ENCODE results near the gene FERMT1. TPM values are rescaled to one million over a fixed set of nuclear protein-coding genes. Genes with fewer than 3 reads are reported as not detected.

The FERMT1 gene
- total RNA-seq, 1 donor from 2014 or later = 0.63 TPM

- peaks cover 20% of the 10 kb centered on the region for H3K9me3 ChIP-seq (replicated peaks)
- no peaks in the 10 kb centered on the region for H3K36me3 ChIP-seq
- TF ChIP-seq CTCF (IDR thresholded peaks at IDR 0.05; ENCODE audit: borderline replicate concordance) = no peak
- peaks cover 44% of the 10 kb centered on the region for H3K27me3 ChIP-seq (ENCODE audit: low read depth)
- no peaks in the 10 kb centered on the region for H3K4me1 ChIP-seq
- no peak overlapping the region for H3K27ac ChIP-seq (replicated peaks)
- intact Hi-C loops (cut with micrococcal nuclease) = no loop called here
- no peak for DNase-seq
- H3K4me3 ChIP-seq = no peak overlapping the region
Measured at GRCh38 chr20:6140947-6141346, 18.1 kb upstream of the FERMT1 start.

- H3K9me3 ChIP-seq (replicated peaks) = no peaks in the 10 kb centered on the region
- intact Hi-C loops (cut with micrococcal nuclease) = no loop called here
- no peak for TF ChIP-seq CTCF (IDR thresholded peaks at IDR 0.05; ENCODE audit: borderline replicate concordance)
- peaks cover 47% of the 10 kb centered on the region for H3K27me3 ChIP-seq (ENCODE audit: low read depth)
- no peak for DNase-seq
- no peak overlapping the region for H3K4me3 ChIP-seq
- no peaks in the 10 kb centered on the region for H3K4me1 ChIP-seq
- H3K27ac ChIP-seq (replicated peaks) = no peak overlapping the region
- H3K36me3 ChIP-seq = no peaks in the 10 kb centered on the region
Measured at GRCh38 chr20:6135347-6135746, 12.5 kb upstream of the FERMT1 start.

GRCh38 chr20:6134592-6134991, 11.8 kb upstream of the FERMT1 start:
- Histone ChIP-seq H3K4me3 (no peak overlapping the region), H3K27ac (replicated peaks) (no peak overlapping the region), H3K36me3 (no peaks in the 10 kb centered on the region), H3K27me3 (ENCODE audit: low read depth) (peaks cover 47% of the 10 kb centered on the region), H3K9me3 (replicated peaks) (no peaks in the 10 kb centered on the region), H3K4me1 (no peaks in the 10 kb centered on the region)
- intact Hi-C loops (cut with micrococcal nuclease) = no loop called here
- TF ChIP-seq CTCF (IDR thresholded peaks at IDR 0.05; ENCODE audit: borderline replicate concordance) = no peak
- no peak for DNase-seq

GRCh38 chr20:6130045-6130444, 7.2 kb upstream of the FERMT1 start:
- no peaks in the 10 kb centered on the region for H3K4me1 ChIP-seq
- no peak overlapping the region for H3K27ac ChIP-seq (replicated peaks)
- intact Hi-C loops (cut with micrococcal nuclease) = no loop called here
- H3K27me3 ChIP-seq (ENCODE audit: low read depth) = peaks cover 10% of the 10 kb centered on the region
- no peaks in the 10 kb centered on the region for H3K9me3 ChIP-seq (replicated peaks)
- no peak overlapping the region for H3K4me3 ChIP-seq
- TF ChIP-seq CTCF (IDR thresholded peaks at IDR 0.05; ENCODE audit: borderline replicate concordance) = no peak
- DNase-seq = no peak
- no peaks in the 10 kb centered on the region for H3K36me3 ChIP-seq

- H3K36me3 ChIP-seq = no peaks in the 10 kb centered on the region
- H3K27me3 ChIP-seq (ENCODE audit: low read depth) = peaks cover 20% of the 10 kb centered on the region
- intact Hi-C loops (cut with micrococcal nuclease) = no loop called here
- no peak overlapping the region for H3K4me3 ChIP-seq
- no peak for DNase-seq
- no peak for TF ChIP-seq CTCF (IDR thresholded peaks at IDR 0.05; ENCODE audit: borderline replicate concordance)
- H3K9me3 ChIP-seq (replicated peaks) = no peaks in the 10 kb centered on the region
- H3K27ac ChIP-seq (replicated peaks) = no peak overlapping the region
- H3K4me1 ChIP-seq = peaks cover 7% of the 10 kb centered on the region
Measured at GRCh38 chr20:6127825-6128224, 5.0 kb upstream of the FERMT1 start.

GRCh38 chr20:6126846-6127245, 4.0 kb upstream of the FERMT1 start:
- Histone ChIP-seq H3K27me3 (ENCODE audit: low read depth) (peaks cover 22% of the 10 kb centered on the region), H3K4me3 (no peak overlapping the region), H3K36me3 (no peaks in the 10 kb centered on the region), H3K4me1 (peaks cover 17% of the 10 kb centered on the region), H3K9me3 (replicated peaks) (no peaks in the 10 kb centered on the region), H3K27ac (replicated peaks) (no peak overlapping the region)
- intact Hi-C loops (cut with micrococcal nuclease) = no loop called here
- no peak for TF ChIP-seq CTCF (IDR thresholded peaks at IDR 0.05; ENCODE audit: borderline replicate concordance)
- no peak for DNase-seq
